Kidney (tissue), 14 donors: ENCODE measurements around the gene PABPN1. TPM values are rescaled to one million over a fixed set of nuclear protein-coding genes. Genes with fewer than 3 reads are reported as not detected.
"Not testable (repeated sequence)": the region's sequence is repeated elsewhere in the genome, so short reads cannot be mapped to it uniquely, and the experiment has no call there.

Experiments used
- DNase-seq, 5 donors: peaks; one replicate each; pipeline ENCODE4 v3.0.0-alpha.2; 2013 to 2020
- FAIRE-seq: peaks from 2 replicates; lab custom pipeline; 2012; peaks lifted over from hg19 to GRCh38; lab: Jason Lieb, UNC
- H3K27ac ChIP-seq, 2 donors: one replicate each; pipeline ENCODE4 v1.7.0; 2013; ENCODE audit warnings: low read depth in 2 of 2, low read length in 2 of 2, inconsistent platforms in 1 of 2
- H3K27me3 ChIP-seq: one replicate; pipeline ENCODE4 v1.7.1; 2013; ENCODE audit warnings: low read length, inconsistent platforms; ENCODE audit not compliant: control insufficient read depth, insufficient read depth
- H3K36me3 ChIP-seq, 3 donors: one replicate each; pipeline versions ENCODE4 v1.7.0 to v1.7.1; 2013; ENCODE audit warnings: low read length in 3 of 3, control low read depth in 1 of 3, inconsistent platforms in 1 of 3; ENCODE audit not compliant: insufficient read depth in 3 of 3, control insufficient read depth in 2 of 3
- H3K4me1 ChIP-seq, 3 donors: one replicate each; pipeline versions ENCODE4 v1.7.0 to v1.7.1; 2013; ENCODE audit warnings: low read length in 3 of 3, inconsistent platforms in 1 of 3, low read depth in 1 of 3; ENCODE audit not compliant: control insufficient read depth in 2 of 3, insufficient read depth in 2 of 3
- H3K4me3 ChIP-seq, 3 donors: one replicate each; pipeline versions ENCODE4 v1.7.0 to v1.8.1; 2013; ENCODE audit warnings: low read length in 3 of 3, control low read depth in 1 of 3, inconsistent platforms in 1 of 3
- H3K9ac ChIP-seq, 3 donors: one replicate each; pipeline versions ENCODE4 v1.7.0 to v1.7.1; 2013; ENCODE audit warnings: low read length in 3 of 3, control low read depth in 1 of 3, inconsistent platforms in 1 of 3
- H3K9me3 ChIP-seq, 3 donors: one replicate each; pipeline versions ENCODE4 v1.7.0 to v1.7.1; 2013; ENCODE audit warnings: low read length in 3 of 3, control low read depth in 1 of 3, inconsistent platforms in 1 of 3; ENCODE audit not compliant: control insufficient read depth in 2 of 3, insufficient read depth in 1 of 3
- intact Hi-C: fragments of 100-400 bp; cut with DNase I; formaldehyde crosslinking; loops from one replicate; pipeline ENCODE4 v1.11.1; 2022
- polyA plus RNA-seq: library from polyadenylated mRNA; stranded (reverse); fragments of 350-450 nt; fragmentation: Illumina TruSeq; extraction: RNeasy Lipid Tissue Mini Kit (QIAGEN cat#74804); gene quantifications from one replicate; pipeline ENCODE4 v1.2.3, GENCODE V29; 2014; ENCODE audit warnings: low read depth, low replicate concordance; ENCODE audit not compliant: insufficient read depth
- total RNA-seq: library from RNA; stranded (reverse); fragmentation: NEBNext Ultra II Directional; extraction: Animal tissue kit (Norgen Biotek cat#: 25700); gene quantifications from one replicate; pipeline ENCODE4 v1.2.1, GENCODE V29; 2021
- TF ChIP-seq, protein P1 (sequence below): IDR thresholded peaks from 3 replicates; pipeline ENCODE4 v1.5.1; 2012; ENCODE audit warnings: mild to moderate bottlenecking, moderate library complexity, borderline replicate concordance; ENCODE audit not compliant: insufficient read depth; ENCODE audit errors: extremely low read depth
- donor health status: control.
- donor health status: control.
- donor health status: control.
- donor health status: control.
- donor health status: control.
- donor health status: DM: yes; HTN: yes; CAD: no.
- donor health status: Normal renal cell carcinoma (clear cell type).

Gene PABPN1
- total and polyA plus RNA-seq, 2 donors from 2014 or later = 140 to 145 TPM

DNA sequence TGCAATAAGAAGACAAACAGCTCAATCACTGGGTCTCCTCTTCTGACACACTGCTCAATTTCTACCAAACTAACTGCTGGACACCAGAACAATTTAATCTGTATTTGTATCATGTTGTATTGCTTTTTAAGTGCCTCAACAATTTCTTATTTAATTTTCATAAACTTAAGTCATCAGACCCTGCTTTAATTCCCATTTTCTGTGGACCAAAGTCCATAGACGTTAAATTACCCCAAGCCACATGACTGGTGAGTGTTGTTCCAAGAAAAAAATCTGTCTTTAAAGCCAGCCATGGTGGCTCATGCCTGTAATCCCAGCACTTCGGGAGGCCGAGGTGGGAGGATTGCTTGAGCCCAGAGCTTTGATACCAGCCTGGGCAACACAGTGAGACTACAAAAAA lies 44.1 kb upstream of the PABPN1 start:
- Histone ChIP-seq H3K27ac (no peak overlapping the region), H3K4me1 (peaks cover 0 to 5% (median 0%) of the 10 kb centered on the region in 3 donors)
- FAIRE-seq = no peak

DNA sequence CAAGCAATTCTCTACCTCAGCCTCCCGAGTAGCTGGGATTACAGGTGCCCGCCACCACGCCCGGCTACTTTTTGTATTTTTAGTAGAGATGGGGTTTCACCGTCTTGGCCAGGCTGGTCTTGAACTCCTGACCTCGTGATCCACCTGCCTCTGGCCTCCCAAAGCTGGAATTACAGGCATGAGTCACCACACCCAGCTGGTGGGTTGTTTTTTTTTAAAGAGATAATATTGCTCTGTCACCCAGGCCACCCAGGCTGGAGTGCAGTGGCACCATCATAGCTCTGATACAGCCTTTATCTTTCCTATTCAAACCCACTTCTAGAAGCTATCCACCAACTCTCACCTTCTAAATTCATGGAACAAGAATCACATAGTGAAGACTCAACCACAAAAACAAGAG lies 43.3 kb upstream of the PABPN1 start:
- H3K27ac ChIP-seq, H3K9me3 ChIP-seq, H3K4me1 ChIP-seq, H3K4me3 ChIP-seq, FAIRE-seq, DNase-seq, H3K9ac ChIP-seq, intact Hi-C loops, H3K27me3 ChIP-seq: not testable (repeated sequence)
- peaks cover 0 to 12% (median 0%) of the 10 kb centered on the region in 3 donors for H3K36me3 ChIP-seq

More for the DNA sequence above, 44.1 kb upstream of the PABPN1 start:
- H3K36me3 ChIP-seq = peaks cover 0 to 12% (median 0%) of the 10 kb centered on the region in 3 donors
- no peak overlapping the region for H3K9ac ChIP-seq
- intact Hi-C loops = no loop called here
- no peaks in the 10 kb centered on the region for H3K27me3 ChIP-seq
- no peak overlapping the region for H3K4me3 ChIP-seq
- no peak for DNase-seq
- no peaks in the 10 kb centered on the region for H3K9me3 ChIP-seq
- TF ChIP-seq, protein P1, sequence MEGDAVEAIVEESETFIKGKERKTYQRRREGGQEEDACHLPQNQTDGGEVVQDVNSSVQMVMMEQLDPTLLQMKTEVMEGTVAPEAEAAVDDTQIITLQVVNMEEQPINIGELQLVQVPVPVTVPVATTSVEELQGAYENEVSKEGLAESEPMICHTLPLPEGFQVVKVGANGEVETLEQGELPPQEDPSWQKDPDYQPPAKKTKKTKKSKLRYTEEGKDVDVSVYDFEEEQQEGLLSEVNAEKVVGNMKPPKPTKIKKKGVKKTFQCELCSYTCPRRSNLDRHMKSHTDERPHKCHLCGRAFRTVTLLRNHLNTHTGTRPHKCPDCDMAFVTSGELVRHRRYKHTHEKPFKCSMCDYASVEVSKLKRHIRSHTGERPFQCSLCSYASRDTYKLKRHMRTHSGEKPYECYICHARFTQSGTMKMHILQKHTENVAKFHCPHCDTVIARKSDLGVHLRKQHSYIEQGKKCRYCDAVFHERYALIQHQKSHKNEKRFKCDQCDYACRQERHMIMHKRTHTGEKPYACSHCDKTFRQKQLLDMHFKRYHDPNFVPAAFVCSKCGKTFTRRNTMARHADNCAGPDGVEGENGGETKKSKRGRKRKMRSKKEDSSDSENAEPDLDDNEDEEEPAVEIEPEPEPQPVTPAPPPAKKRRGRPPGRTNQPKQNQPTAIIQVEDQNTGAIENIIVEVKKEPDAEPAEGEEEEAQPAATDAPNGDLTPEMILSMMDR = no peak

DNA sequence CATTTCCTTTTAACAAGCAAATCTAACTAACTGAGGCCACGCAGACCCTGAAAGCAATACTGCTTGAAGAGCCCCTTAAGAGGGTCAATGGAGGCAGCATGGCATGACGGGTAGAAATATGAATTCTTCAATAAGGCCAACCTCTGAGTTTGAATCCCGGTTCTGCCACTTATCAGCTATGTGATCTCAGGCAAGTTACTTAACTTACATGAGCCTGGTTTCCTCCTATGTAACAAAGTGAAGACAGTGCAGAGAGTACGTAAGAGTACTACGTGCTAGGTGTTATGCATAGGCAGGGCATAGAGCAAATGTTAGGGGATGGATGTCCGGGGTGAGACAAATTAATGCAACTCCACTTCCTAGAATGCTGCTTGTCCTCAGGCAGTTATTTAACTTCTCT lies 40.0 kb upstream of the PABPN1 start:
- TF ChIP-seq, protein P1 = no peak
- H3K4me3 ChIP-seq = no peak overlapping the region
- intact Hi-C loops = no loop called here
- no peaks in the 10 kb centered on the region for H3K27me3 ChIP-seq
- DNase-seq = no peak
- H3K9ac ChIP-seq = no peak overlapping the region
- no peaks in the 10 kb centered on the region for H3K9me3 ChIP-seq
- no peak overlapping the region for H3K27ac ChIP-seq
- H3K4me1 ChIP-seq = peaks cover 0 to 10% (median 8%) of the 10 kb centered on the region in 3 donors
- no peak for FAIRE-seq
- peaks cover 0 to 6% (median 0%) of the 10 kb centered on the region in 3 donors for H3K36me3 ChIP-seq

DNA sequence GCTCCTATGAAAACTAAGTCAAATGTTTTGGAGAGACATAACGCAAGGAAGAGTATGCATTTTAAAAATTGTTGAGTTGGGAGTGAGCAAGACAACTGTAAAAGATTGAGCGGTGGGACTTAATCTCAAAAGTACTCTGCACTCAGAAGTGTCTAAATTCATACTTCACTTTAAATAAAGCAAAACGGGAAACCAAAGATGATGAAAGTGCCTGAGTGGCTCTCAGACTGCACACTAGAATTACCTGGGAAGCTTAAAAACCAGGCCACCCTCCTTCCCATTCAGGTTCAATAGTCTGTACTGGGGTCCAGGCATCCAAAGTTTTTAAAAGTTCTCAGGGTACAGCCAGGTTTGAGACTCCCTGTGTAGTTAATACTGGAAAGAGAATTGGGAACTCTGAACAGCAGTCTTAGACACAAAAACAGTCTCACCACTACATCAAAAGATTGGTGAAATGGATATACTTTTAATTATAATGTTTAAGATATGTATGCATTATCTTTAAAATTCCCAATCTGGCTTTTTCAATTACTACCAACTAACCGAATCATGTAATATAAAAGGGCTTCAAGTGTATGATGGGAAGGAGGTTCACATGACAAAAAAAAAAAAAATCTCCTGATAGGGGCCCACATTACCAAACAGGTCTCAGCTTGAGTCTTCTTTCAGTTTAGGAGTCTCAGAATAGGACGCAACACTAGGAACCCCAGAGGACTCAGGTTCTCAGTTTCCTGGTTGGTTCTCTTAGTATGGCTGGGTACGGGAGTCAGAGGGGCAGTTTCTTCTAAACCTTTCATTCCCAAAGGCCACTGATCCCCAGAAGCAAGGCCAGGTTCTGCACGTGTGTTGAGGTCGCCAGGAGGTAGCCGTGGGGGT lies 36.4 kb upstream of the PABPN1 start:
- no peaks in the 10 kb centered on the region for H3K27me3 ChIP-seq
- peak overlapping the region; percentile 92 to 97 for H3K27ac ChIP-seq
- peak overlapping the region; percentile 63 to 99 (median 86) for H3K9ac ChIP-seq
- DNase-seq (peak in 1 of 5 donors; percentile 1), FAIRE-seq (no peak)
- H3K4me3 ChIP-seq = peak overlapping the region; percentile 77 to 98 (median 91)
- peaks cover 0 to 2% (median 0%) of the 10 kb centered on the region in 3 donors for H3K36me3 ChIP-seq
- TF ChIP-seq, protein P1 = no peak
- peaks cover 2 to 16% (median 10%) of the 10 kb centered on the region in 3 donors for H3K4me1 ChIP-seq
- intact Hi-C loops = no loop called here
- H3K9me3 ChIP-seq = no peaks in the 10 kb centered on the region
